ENCODE results near the gene ASF1A. TPM values are rescaled to one million over a fixed set of nuclear protein-coding genes. Genes with fewer than 3 reads are reported as not detected.

The ASF1A gene
- total and polyA plus RNA-seq, 2 of the 13 experiments (the other 11 are each of a cell fraction or from before 2014, with no cell fraction given) = 14.5 to 49.9 TPM

GRCh38 chr6:118864341-118865099 lies 29.4 kb upstream of the ASF1A start:
- H3K9ac ChIP-seq (ENCODE audit: insufficient read depth, low read depth, low read length) = no peak overlapping the region
- H3K4me3 ChIP-seq (replicated peaks in 1 of 3; ENCODE audit: insufficient read depth in 1 of 3, low read depth in 2 of 3, low read length in 3 of 3) = no peak overlapping the region
- intact Hi-C loops (cut with micrococcal nuclease; ENCODE audit: unreplicated experiment) = no loop called here
- ChIA-PET POLR2A (interaction anchor here (1.1 kb wide), 1 partner anchor 445 kb away, joined by 3 read pairs; no protein-coding TSS in a partner anchor), CTCF (ENCODE audit: low intra/inter-chr PET ratio, low total read pairs) (no interaction called here)
- no TSS peak for BruUV-seq (replicated peaks)
- H4K20me1 ChIP-seq (ENCODE audit: insufficient read depth, low read length) = no peaks in the 10 kb centered on the region
- no peak overlapping the region for H2AFZ ChIP-seq (ENCODE audit: low read length)
- no peak for DNase-seq (ENCODE audit: low spot score)
- 92% methylated on average over 7 of the region's 7 CpGs for WGBS (ENCODE audit: low lambda C conversion rate)
- no peak for ATAC-seq
- H3K27ac ChIP-seq (ENCODE audit: extremely low read length, insufficient read depth, low read length) = no peak overlapping the region
- peaks cover 1% of the 10 kb centered on the region; the same call in 1 of the 2 replicates for H3K4me1 ChIP-seq (ENCODE audit: insufficient read depth, low read length)
- no peaks in the 10 kb centered on the region for H3K9me3 ChIP-seq (ENCODE audit: low read length)
- FAIRE-seq = no peak
- H3K4me2 ChIP-seq (ENCODE audit: low read depth, low read length) = no peak overlapping the region
- no peaks in the 10 kb centered on the region for H3K36me3 ChIP-seq (replicated peaks in 1 of 2; ENCODE audit: control insufficient read depth in 1 of 2, insufficient read depth in 2 of 2, low read length in 2 of 2)
- H3K79me2 ChIP-seq (ENCODE audit: insufficient read depth, low read length) = no peaks in the 10 kb centered on the region
- H3K27me3 ChIP-seq (ENCODE audit: control insufficient read depth in 1 of 2, insufficient read depth in 2 of 2, low read length in 2 of 2) = no peaks in the 10 kb centered on the region
- in situ Hi-C loops (cut with HindIII; ENCODE audit: extremely low pct_ligation_motif_present, low pct_unique_long_range_greater_than_20kb) = no loop called here
- TF ChIP-seq REST (IDR thresholded peaks at IDR 0.05; ENCODE audit: borderline replicate concordance in 1 of 2, low read depth in 1 of 2, low read length in 2 of 2) = no peak
- TF ChIP-seq ZKSCAN5 (CRISPR knock-in tag; IDR thresholded peaks at IDR 0.05) = no peak
- TF ChIP-seq, protein P1, sequence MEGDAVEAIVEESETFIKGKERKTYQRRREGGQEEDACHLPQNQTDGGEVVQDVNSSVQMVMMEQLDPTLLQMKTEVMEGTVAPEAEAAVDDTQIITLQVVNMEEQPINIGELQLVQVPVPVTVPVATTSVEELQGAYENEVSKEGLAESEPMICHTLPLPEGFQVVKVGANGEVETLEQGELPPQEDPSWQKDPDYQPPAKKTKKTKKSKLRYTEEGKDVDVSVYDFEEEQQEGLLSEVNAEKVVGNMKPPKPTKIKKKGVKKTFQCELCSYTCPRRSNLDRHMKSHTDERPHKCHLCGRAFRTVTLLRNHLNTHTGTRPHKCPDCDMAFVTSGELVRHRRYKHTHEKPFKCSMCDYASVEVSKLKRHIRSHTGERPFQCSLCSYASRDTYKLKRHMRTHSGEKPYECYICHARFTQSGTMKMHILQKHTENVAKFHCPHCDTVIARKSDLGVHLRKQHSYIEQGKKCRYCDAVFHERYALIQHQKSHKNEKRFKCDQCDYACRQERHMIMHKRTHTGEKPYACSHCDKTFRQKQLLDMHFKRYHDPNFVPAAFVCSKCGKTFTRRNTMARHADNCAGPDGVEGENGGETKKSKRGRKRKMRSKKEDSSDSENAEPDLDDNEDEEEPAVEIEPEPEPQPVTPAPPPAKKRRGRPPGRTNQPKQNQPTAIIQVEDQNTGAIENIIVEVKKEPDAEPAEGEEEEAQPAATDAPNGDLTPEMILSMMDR (CRISPR knock-in tag; IDR thresholded peaks at IDR 0.05) = no peak
- TF ChIP-seq ZNF678 (CRISPR knock-in tag; IDR thresholded peaks at IDR 0.05) = no peak
- TF ChIP-seq TIGD3 (CRISPR knock-in tag; IDR thresholded peaks at IDR 0.05; ENCODE audit: borderline replicate concordance) = no peak
- TF ChIP-seq ZNF549 (CRISPR knock-in tag; IDR thresholded peaks at IDR 0.05) = no peak
- no peak for TF ChIP-seq KLF9 (CRISPR knock-in tag; IDR thresholded peaks at IDR 0.05; ENCODE audit: low read depth)
- TF ChIP-seq ZMYM3 (CRISPR knock-in tag; IDR thresholded peaks at IDR 0.05) = no peak
- no peak for TF ChIP-seq HOXA7 (CRISPR knock-in tag; IDR thresholded peaks at IDR 0.05)
- TF ChIP-seq AHR (CRISPR knock-in tag; IDR thresholded peaks at IDR 0.05) = no peak
- TF ChIP-seq SNAPC2 (CRISPR knock-in tag; IDR thresholded peaks at IDR 0.05) = no peak
- no peak for TF ChIP-seq MTF1 (CRISPR knock-in tag; IDR thresholded peaks at IDR 0.05)
- TF ChIP-seq ZBTB10 (CRISPR knock-in tag; IDR thresholded peaks at IDR 0.05; ENCODE audit: borderline replicate concordance) = no peak
- TF ChIP-seq SP2 (CRISPR knock-in tag; IDR thresholded peaks at IDR 0.05) = no peak
- TF ChIP-seq KDM3A (CRISPR knock-in tag; IDR thresholded peaks at IDR 0.05; ENCODE audit: low read depth) = no peak
